ENCODE data around the gene FOXK1. TPM values are rescaled to one million over a fixed set of nuclear protein-coding genes. Genes with fewer than 3 reads are reported as not detected.

FOXK1 gene
- total and polyA plus RNA-seq, 2 of the 13 experiments (the other 11 are each of a cell fraction or from before 2014, with no cell fraction given), result 4.6 to 8.8 TPM

GRCh38 chr7:4712281-4713182 lies 30.4 kb downstream of the FOXK1 start (continued):
- no peak for TF ChIP-seq ZNF781 (CRISPR knock-in tag; IDR thresholded peaks at IDR 0.05; ENCODE audit: borderline replicate concordance, not compliant biosample characterization)
- no peak for TF ChIP-seq YY1 (IDR thresholded peaks at IDR 0.05; ENCODE audit: insufficient read depth, insufficient replicate concordance, low read depth, low read length)
- TF ChIP-seq HOMEZ (CRISPR knock-in tag; IDR thresholded peaks at IDR 0.05; ENCODE audit: low read depth), result peak; percentile 49; the same call in 1 of the 2 replicates
- 0 out of 2 replicates have a peak, but pooled peaks have one; percentile 25 for TF ChIP-seq ZGPAT (CRISPR knock-in tag; IDR thresholded peaks at IDR 0.05)
- 0 out of 2 replicates have a peak, but pooled peaks have one; percentile 18 for TF ChIP-seq HMGXB3 (CRISPR knock-in tag; IDR thresholded peaks at IDR 0.05; ENCODE audit: borderline replicate concordance)
- TF ChIP-seq PHF21A (CRISPR knock-in tag; IDR thresholded peaks at IDR 0.05), result no peak
- TF ChIP-seq ZNF605 (CRISPR knock-in tag; IDR thresholded peaks at IDR 0.05), result no peak
- TF ChIP-seq ZNF496 (CRISPR knock-in tag; IDR thresholded peaks at IDR 0.05; ENCODE audit: insufficient replicate concordance), result no peak
- no peak for TF ChIP-seq HOXD1 (CRISPR knock-in tag; IDR thresholded peaks at IDR 0.05)
- no peak for TF ChIP-seq GZF1 (CRISPR knock-in tag; IDR thresholded peaks at IDR 0.05)
- peak; percentile 42; the same call in 1 of the 2 replicates for TF ChIP-seq HNF1A (IDR thresholded peaks at IDR 0.05; ENCODE audit: low read depth)
- no peak for TF ChIP-seq HNF1A (CRISPR knock-in tag; IDR thresholded peaks at IDR 0.05; ENCODE audit: borderline replicate concordance)
- no peak for TF ChIP-seq ELF4 (CRISPR knock-in tag; IDR thresholded peaks at IDR 0.05; ENCODE audit: borderline replicate concordance)
- no peak for TF ChIP-seq LBX2 (CRISPR knock-in tag; IDR thresholded peaks at IDR 0.05; ENCODE audit: borderline replicate concordance)
- TF ChIP-seq RXRB (CRISPR knock-in tag; IDR thresholded peaks at IDR 0.05; ENCODE audit: borderline replicate concordance), result peak; percentile 45; the same call in 1 of the 2 replicates

Measured in HepG2 (cell line).